HL-60 (cell line): ENCODE measurements around the gene CLEC2L.

Experiments
- DNase-seq, 2 experiments: peaks; one replicate each; pipeline ENCODE4 v3.0.0-alpha.2; 2010 to 2020; ENCODE audit warnings: low read depth in 1 of 2, low spot score in 1 of 2
- H3K27ac ChIP-seq: fragments of 250-450 bp; sonication (Bioruptor Pico); replicated peaks from 2 replicates; pipeline ENCODE4 v1.5.1; 2020; ENCODE audit warnings: mild to moderate bottlenecking, moderate library complexity
- H3K27me3 ChIP-seq: fragments of 250-450 bp; sonication (Bioruptor Pico); 2 replicates; pipeline ENCODE4 v1.5.1; 2021; ENCODE audit warnings: mild to moderate bottlenecking, moderate library complexity; ENCODE audit not compliant: insufficient read depth, poor library complexity, severe bottlenecking
- H3K4me3 ChIP-seq: replicated peaks from 2 replicates; pipeline ENCODE4 v1.5.1; 2011; ENCODE audit warnings: mild to moderate bottlenecking, control low read depth, low read length; ENCODE audit not compliant: insufficient read depth
- CTCF ChIP-seq: IDR thresholded peaks from one replicate; pipeline ENCODE4 v1.5.1; 2011; ENCODE audit warnings: low read length, control low read depth, inconsistent platforms; ENCODE audit not compliant: insufficient read depth
- GABPA ChIP-seq: IDR thresholded peaks from 2 replicates; pipeline ENCODE4 v1.6.1; 2012; ENCODE audit warnings: low read depth
- POLR2AphosphoS5 ChIP-seq: IDR thresholded peaks from 2 replicates; pipeline ENCODE4 v1.6.1; 2012; ENCODE audit warnings: low read depth
- REST ChIP-seq: IDR thresholded peaks from 2 replicates; pipeline ENCODE4 v1.6.1; 2012; ENCODE audit warnings: low read depth; ENCODE audit not compliant: insufficient replicate concordance
- SPI1 ChIP-seq: IDR thresholded peaks from 2 replicates; pipeline ENCODE4 v1.6.1; 2012; ENCODE audit warnings: low read depth, mild to moderate bottlenecking, borderline replicate concordance

The CLEC2L gene

GRCh38 chr7:139571190-139571589, 47.7 kb downstream of the CLEC2L start:
- H3K27ac ChIP-seq: no peak overlapping the region
- no peaks in the 10 kb centered on the region for H3K27me3 ChIP-seq
- H3K4me3 ChIP-seq: no peak overlapping the region
- DNase-seq: no peak
- TF ChIP-seq POLR2AphosphoS5 (no peak), SPI1 (no peak), REST (no peak), CTCF (no peak)

- no peaks in the 10 kb centered on the region for H3K27me3 ChIP-seq
- H3K27ac ChIP-seq: no peak overlapping the region
- DNase-seq: no peak
- no peak for TF ChIP-seq CTCF
- TF ChIP-seq SPI1: no peak
- TF ChIP-seq GABPA: no peak
- TF ChIP-seq REST: no peak
- no peak for TF ChIP-seq POLR2AphosphoS5
- no peak overlapping the region for H3K4me3 ChIP-seq
These were observed 48.2 kb downstream of the CLEC2L start for GRCh38 chr7:139571651-139572050.

- Histone ChIP-seq H3K4me3 (no peak overlapping the region), H3K27ac (no peak overlapping the region), H3K27me3 (no peaks in the 10 kb centered on the region)
- TF ChIP-seq POLR2AphosphoS5 (no peak), REST (no peak), GABPA (no peak), SPI1 (no peak), CTCF (no peak)
- no peak for DNase-seq
These were observed 48.6 kb downstream of the CLEC2L start for GRCh38 chr7:139572071-139572470.
